HepG2 (cell line): Measurements from ENCODE around the gene INHBE. TPM values are rescaled to one million over a fixed set of nuclear protein-coding genes. Genes with fewer than 3 reads are reported as not detected.

Experiments
- ATAC-seq: fragments of 200-7000 bp; cut with Tn5 transposase; 3 replicates; pipeline ENCODE4 v1.9.1; 2020; ENCODE audit warnings: mild to moderate bottlenecking, moderate library complexity
- BruUV-seq: library from RNA; stranded (reverse); fragments of 400-500 nt; replicated peaks from 2 replicates; lab custom pipeline; 2021; lab: Mats Ljungman, UMichigan
- CTCF ChIA-PET: fragments of 300-600 bp; formaldehyde crosslinking; extraction: SDS; loops from one replicate; lab custom pipeline; 2021; ENCODE audit warnings: low total read pairs, inconsistent platforms, low intra/inter-chr PET ratio; lab: Yijun Ruan, JAX
- POLR2A ChIA-PET: fragments of 350-600 bp; sonication (Branson Sonifier 250); formaldehyde crosslinking; loops from one replicate; lab custom pipeline; 2020; ENCODE audit warnings: antibody characterized with exemption, inconsistent platforms; lab: Yijun Ruan, JAX
- DNase-seq: peaks from one replicate; pipeline ENCODE4 v3.0.0-alpha.2; 2015; ENCODE audit warnings: low spot score
- FAIRE-seq: peaks from 3 replicates; lab custom pipeline; 2011; peaks lifted over from hg19 to GRCh38; lab: Jason Lieb, UNC
- H2AFZ ChIP-seq: one replicate; pipeline ENCODE4 v1.6.1; 2011; ENCODE audit warnings: low read length, inconsistent platforms
- H3K27ac ChIP-seq: fragments of 300-600 bp; 3 replicates; pipeline ENCODE4 v1.8.0; 2011; ENCODE audit warnings: mixed run types, mild to moderate bottlenecking, mixed read lengths, low read length, inconsistent platforms; ENCODE audit not compliant: insufficient read depth; ENCODE audit errors: extremely low read length
- H3K27me3 ChIP-seq, 2 experiments: fragments of 200-600 bp in 1 of 2; 2 replicates in 1 of 2; 3 replicates in 1 of 2; pipeline versions ENCODE4 v1.6.0 to v1.8.0; 2011; ENCODE audit warnings: low read length in 2 of 2, mild to moderate bottlenecking in 2 of 2, moderate library complexity in 2 of 2, inconsistent platforms in 1 of 2; ENCODE audit not compliant: insufficient read depth in 2 of 2, control insufficient read depth in 1 of 2
- H3K36me3 ChIP-seq, 2 experiments: fragments of 200-600 bp in 1 of 2; replicated peaks in 1 of 2; 2 replicates in 1 of 2; 3 replicates in 1 of 2; pipeline versions ENCODE4 v1.5.1 to v1.8.0; 2011; ENCODE audit warnings: low read length in 2 of 2, inconsistent platforms in 1 of 2; ENCODE audit not compliant: insufficient read depth in 2 of 2, control insufficient read depth in 1 of 2
- H3K4me1 ChIP-seq: 2 replicates; pipeline ENCODE4 v1.5.1; 2012; ENCODE audit warnings: low read length, inconsistent platforms; ENCODE audit not compliant: insufficient read depth
- H3K4me2 ChIP-seq: 2 replicates; pipeline ENCODE4 v1.6.0; 2011; ENCODE audit warnings: low read depth, low read length, inconsistent platforms
- H3K4me3 ChIP-seq, 3 experiments: fragments of 200-600 bp in 1 of 3; sonication (generic), shearing (Covaris generic) in 1 of 3; replicated peaks in 1 of 3; 2 replicates each; pipeline ENCODE4 v1.5.1; 2011 to 2016; ENCODE audit warnings: low read length in 3 of 3, inconsistent platforms in 2 of 3, low read depth in 2 of 3, mild to moderate bottlenecking in 2 of 3, control low read depth in 1 of 3, mixed read lengths in 1 of 3; ENCODE audit not compliant: insufficient read depth in 1 of 3
- H3K79me2 ChIP-seq: one replicate; pipeline ENCODE4 v1.6.1; 2011; ENCODE audit warnings: low read length, inconsistent platforms; ENCODE audit not compliant: insufficient read depth
- H3K9ac ChIP-seq: 2 replicates; pipeline ENCODE4 v1.6.0; 2011; ENCODE audit warnings: mild to moderate bottlenecking, low read depth, low read length, inconsistent platforms; ENCODE audit not compliant: insufficient read depth
- H3K9me3 ChIP-seq: 2 replicates; pipeline ENCODE4 v1.5.1; 2012; ENCODE audit warnings: mild to moderate bottlenecking, low read length
- H4K20me1 ChIP-seq: 2 replicates; pipeline ENCODE4 v1.6.0; 2011; ENCODE audit warnings: inconsistent platforms, mild to moderate bottlenecking, low read length, moderate library complexity; ENCODE audit not compliant: insufficient read depth
- AKNA ChIP-seq: sonication (generic); formaldehyde crosslinking; IDR thresholded peaks from 2 replicates; pipeline ENCODE4 v1.4.0; 2020; ENCODE audit warnings: missing genetic modification reagents, borderline replicate concordance
- ARID3A ChIP-seq: IDR thresholded peaks from 2 replicates; pipeline ENCODE4 v1.6.1; 2012; ENCODE audit warnings: low read depth, low read length, improper control_type of control experiment
- FIP1L1 ChIP-seq: fragments of 200-400 bp; formaldehyde crosslinking; IDR thresholded peaks from 2 replicates; pipeline ENCODE4 v1.6.1; 2018; ENCODE audit warnings: low read depth, mild to moderate bottlenecking, low read length, moderate library complexity, borderline replicate concordance; ENCODE audit not compliant: insufficient read depth
- GLI4 ChIP-seq: sonication (generic); formaldehyde crosslinking; IDR thresholded peaks from 2 replicates; pipeline ENCODE4 v1.5.1; 2020; ENCODE audit warnings: missing genetic modification reagents, mild to moderate bottlenecking, moderate library complexity, borderline replicate concordance
- GZF1 ChIP-seq: sonication (generic); formaldehyde crosslinking; IDR thresholded peaks from 2 replicates; pipeline ENCODE4 v1.5.1; 2020; ENCODE audit warnings: mild to moderate bottlenecking, missing genetic modification reagents
- HMG20A ChIP-seq: IDR thresholded peaks from 2 replicates; pipeline ENCODE4 v1.6.1; 2016; ENCODE audit warnings: borderline replicate concordance
- HNRNPUL1 ChIP-seq: fragments of 200-400 bp; formaldehyde crosslinking; IDR thresholded peaks from 2 replicates; pipeline ENCODE4 v1.6.1; 2017; ENCODE audit warnings: low read depth, mild to moderate bottlenecking, low read length, moderate library complexity
- SP2 ChIP-seq: sonication (generic); formaldehyde crosslinking; IDR thresholded peaks from 2 replicates; pipeline ENCODE4 v1.5.1; 2020; ENCODE audit warnings: mild to moderate bottlenecking, missing genetic modification reagents
- ZNF598 ChIP-seq: sonication (generic); formaldehyde crosslinking; IDR thresholded peaks from 2 replicates; pipeline ENCODE4 v1.5.1; 2020; ENCODE audit warnings: mild to moderate bottlenecking, missing genetic modification reagents, borderline replicate concordance
- ZNF646 ChIP-seq: sonication (generic); formaldehyde crosslinking; IDR thresholded peaks from 2 replicates; pipeline ENCODE4 v1.9.0; 2021; ENCODE audit warnings: mild to moderate bottlenecking, missing genetic modification reagents
- WGBS: methylation state at CpG from one replicate; pipeline ENCODE4 v1.1.6; 2017; ENCODE audit warnings: low lambda C conversion rate; 5-methylcytosine and 5-hydroxymethylcytosine counted together
- in situ Hi-C: cut with HindIII; loops from 2 replicates; pipeline ENCODE4 v1.10.0; 2017; ENCODE audit warnings: low pct_unique_long_range_greater_than_20kb; ENCODE audit not compliant: extremely low pct_ligation_motif_present
- intact Hi-C: fragments of 100-400 bp; cut with micrococcal nuclease; formaldehyde crosslinking; loops from one replicate; pipeline ENCODE4 v1.10.0; 2022; ENCODE audit not compliant: unreplicated experiment
- polyA plus RNA-seq, 8 experiments: library from polyadenylated mRNA; depleted of rRNA in 3 of 8; stranded (reverse) in 7 of 8; unstranded in 1 of 8; fragments of >200 nt; fragmentation: Illumina TruSeq in 4 of 8; extraction: Trizol in 4 of 8; gene quantifications; 2 replicates each; pipeline versions ENCODE4 v1.2.1 to v1.2.3, GENCODE V29; 2011 to 2016; ENCODE audit warnings: low read depth in 4 of 8, missing spikeins in 1 of 8, mixed read lengths in 1 of 8; ENCODE audit not compliant: insufficient read depth in 1 of 8
- total RNA-seq, 5 experiments: library from RNA; depleted of rRNA; stranded (reverse); fragments of >200 nt; fragmentation: Illumina TruSeq; extraction: Trizol; gene quantifications; 2 replicates each; pipeline ENCODE4 v1.2.3, GENCODE V29; 2016; ENCODE audit warnings: low read depth in 1 of 5

INHBE gene
- total and polyA plus RNA-seq, 2 of the 13 experiments (the other 11 are each of a cell fraction or from before 2014, with no cell fraction given), result 17.0 to 32.0 TPM

- Histone ChIP-seq H2AFZ (no peak overlapping the region), H4K20me1 (no peaks in the 10 kb centered on the region), H3K79me2 (no peaks in the 10 kb centered on the region), H3K4me2 (peak overlapping the region; percentile 33; the same call in 1 of the 2 replicates), H3K4me3 (no peak overlapping the region), H3K9me3 (no peaks in the 10 kb centered on the region), H3K36me3 (no peaks in the 10 kb centered on the region), H3K27me3 (peaks cover 8 to 74% of the 10 kb centered on the region in 2 experiments), H3K27ac (no peak overlapping the region), H3K4me1 (peaks cover 35% of the 10 kb centered on the region), H3K9ac (no peak overlapping the region)
- in situ Hi-C loops, result no loop called here
- intact Hi-C loops, result no loop called here
- DNase-seq (no peak), ATAC-seq (no peak), FAIRE-seq (no peak)
- ChIA-PET POLR2A (interaction anchor here (1.1 kb wide), 1 partner anchor 44 kb away, joined by 4 read pairs; the partner anchor contains the start of gene DDIT3), CTCF (no interaction called here)
- WGBS, result 86% methylated on average over 12 of the region's 15 CpGs
- no TSS peak for BruUV-seq
- no peak for TF ChIP-seq GLI4 (CRISPR knock-in tag)
- TF ChIP-seq ZNF646, result no peak
- no peak for TF ChIP-seq ZNF598 (CRISPR knock-in tag)
- no peak for TF ChIP-seq AKNA
- TF ChIP-seq SP2 (CRISPR knock-in tag), result no peak
- no peak for TF ChIP-seq ARID3A
- no peak for TF ChIP-seq HNRNPUL1
- no peak for TF ChIP-seq FIP1L1
- TF ChIP-seq GZF1 (CRISPR knock-in tag), result no peak
- TF ChIP-seq HMG20A (CRISPR knock-in tag), result no peak
These were observed 22.0 kb downstream of the INHBE start for GRCh38 chr12:57476993-57477709.
